ENCODE measurements around the gene NAGA.

NAGA gene

GRCh38 chr22:42035256-42035655 lies 35.4 kb downstream of the NAGA start:
- no peak for DNase-seq

GRCh38 chr22:42033263-42034181 lies 37.1 kb downstream of the NAGA start:
- DNase-seq = no peak

- no peak for DNase-seq
Measured at GRCh38 chr22:42026705-42027104, 43.9 kb downstream of the NAGA start.

- DNase-seq = no peak
Measured at GRCh38 chr22:42025421-42025820, 45.2 kb downstream of the NAGA start.

- no peak for DNase-seq
Measured at GRCh38 chr22:42022162-42022847, 48.3 kb downstream of the NAGA start.

GRCh38 chr22:42021571-42021970 lies 49.0 kb downstream of the NAGA start:
- no peak for DNase-seq

GRCh38 chr22:42018224-42018623 lies 52.4 kb downstream of the NAGA start:
- no peak for DNase-seq

GRCh38 chr22:42016111-42016510 lies 54.5 kb downstream of the NAGA start:
- DNase-seq = no peak

- no peak for DNase-seq
Measured at GRCh38 chr22:42013385-42013784, 57.2 kb downstream of the NAGA start.

GRCh38 chr22:42010778-42011177 lies 59.8 kb downstream of the NAGA start:
- no peak for DNase-seq
